Activated CD4-positive, alpha-beta memory T cell treated with anti-CD3 and anti-CD28 coated beads, Interleukin-2, amount 10 ng/mL, durations not matched to agents 7 days and 5 days (primary cell): ENCODE measurements around the gene SCAMP4. TPM values are rescaled to one million over a fixed set of nuclear protein-coding genes. Genes with fewer than 3 reads are reported as not detected.

Experiments
- CTCF ChIA-PET: fragments of 350-600 bp; sonication (Branson Sonifier 250); formaldehyde crosslinking; loops from one replicate; lab custom pipeline; 2021; ENCODE audit warnings: antibody characterized with exemption, inconsistent platforms; lab: Charles Lee
- POLR2A ChIA-PET: fragments of 350-600 bp; sonication (Branson Sonifier 250); formaldehyde crosslinking; loops from one replicate; lab custom pipeline; 2021; ENCODE audit warnings: antibody characterized with exemption; lab: Charles Lee
- DNase-seq: peaks from one replicate; pipeline ENCODE4 v3.0.0-alpha.2; 2020
- H3K27ac Mint-ChIP-seq: one replicate; pipeline ENCODE4 v1.8.0; 2021; ENCODE audit warnings: mild to moderate bottlenecking, mixed read lengths
- H3K27me3 Mint-ChIP-seq: one replicate; pipeline ENCODE4 v1.8.0; 2021; ENCODE audit warnings: mixed read lengths
- H3K36me3 Mint-ChIP-seq: one replicate; pipeline ENCODE4 v1.8.0; 2021; ENCODE audit warnings: low read depth, mixed read lengths
- H3K4me1 Mint-ChIP-seq: one replicate; pipeline ENCODE4 v1.8.0; 2021; ENCODE audit warnings: mixed read lengths
- H3K4me3 Mint-ChIP-seq: one replicate; pipeline ENCODE4 v1.8.0; 2021; ENCODE audit warnings: mild to moderate bottlenecking, mixed read lengths
- H3K9me3 Mint-ChIP-seq: one replicate; pipeline ENCODE4 v1.8.0; 2021; ENCODE audit warnings: mixed read lengths
- total RNA-seq, 2 experiments: library from RNA; stranded (reverse); gene quantifications; one replicate each; pipeline ENCODE4 v1.2.3, GENCODE V29; 2021

SCAMP4 gene
- total RNA-seq, 2 experiments from 2014 or later: 36.5 to 39.7 TPM

GRCh38 chr19:1911995-1912394 lies 6.8 kb downstream of the SCAMP4 start:
- H3K4me1 Mint-ChIP-seq: peaks cover 27% of the 10 kb centered on the region
- POLR2A ChIA-PET: no interaction called here
- no peaks in the 10 kb centered on the region for H3K9me3 Mint-ChIP-seq
- CTCF ChIA-PET: no interaction called here
- no peak for DNase-seq
- no peak overlapping the region for H3K27ac Mint-ChIP-seq
- H3K36me3 Mint-ChIP-seq: peaks cover 11% of the 10 kb centered on the region
- no peaks in the 10 kb centered on the region for H3K27me3 Mint-ChIP-seq
- no peak overlapping the region for H3K4me3 Mint-ChIP-seq

- ChIA-PET CTCF (no interaction called here), POLR2A (no interaction called here)
- no peak overlapping the region for H3K27ac Mint-ChIP-seq
- DNase-seq: no peak
- H3K4me3 Mint-ChIP-seq: no peak overlapping the region
- H3K9me3 Mint-ChIP-seq: no peaks in the 10 kb centered on the region
- H3K27me3 Mint-ChIP-seq: no peaks in the 10 kb centered on the region
- H3K4me1 Mint-ChIP-seq: peaks cover 23% of the 10 kb centered on the region
- H3K36me3 Mint-ChIP-seq: peaks cover 14% of the 10 kb centered on the region
Observed at GRCh38 chr19:1912760-1913505, 7.7 kb downstream of the SCAMP4 start.

GRCh38 chr19:1913781-1914577 lies 8.8 kb downstream of the SCAMP4 start:
- CTCF ChIA-PET: no interaction called here
- peaks cover 19% of the 10 kb centered on the region for H3K36me3 Mint-ChIP-seq
- peaks cover 18% of the 10 kb centered on the region for H3K4me1 Mint-ChIP-seq
- no peaks in the 10 kb centered on the region for H3K27me3 Mint-ChIP-seq
- no peak for DNase-seq
- H3K27ac Mint-ChIP-seq: no peak overlapping the region
- no peak overlapping the region for H3K4me3 Mint-ChIP-seq
- POLR2A ChIA-PET: interaction anchor here (2.2 kb wide), 1 partner anchor 17 kb away, joined by 7 read pairs; no protein-coding TSS in a partner anchor
- H3K9me3 Mint-ChIP-seq: no peaks in the 10 kb centered on the region

GRCh38 chr19:1914826-1915341 lies 9.7 kb downstream of the SCAMP4 start:
- Mint-ChIP-seq H3K4me1 (peaks cover 11% of the 10 kb centered on the region), H3K4me3 (no peak overlapping the region), H3K9me3 (no peaks in the 10 kb centered on the region), H3K27me3 (no peaks in the 10 kb centered on the region), H3K27ac (no peak overlapping the region), H3K36me3 (peaks cover 19% of the 10 kb centered on the region)
- ChIA-PET CTCF (interaction anchor here (0.6 kb wide), 1 partner anchor 30 kb away, joined by 4 read pairs; no protein-coding TSS in a partner anchor), POLR2A (interaction anchor here (2.2 kb wide), 1 partner anchor 18 kb away, joined by 7 read pairs; no protein-coding TSS in a partner anchor)
- no peak for DNase-seq

GRCh38 chr19:1917146-1917545 lies 11.9 kb downstream of the SCAMP4 start:
- Mint-ChIP-seq H3K9me3 (no peaks in the 10 kb centered on the region), H3K4me3 (no peak overlapping the region), H3K4me1 (peaks cover 19% of the 10 kb centered on the region), H3K27ac (no peak overlapping the region), H3K36me3 (peaks cover 24% of the 10 kb centered on the region), H3K27me3 (no peaks in the 10 kb centered on the region)
- DNase-seq: no peak
- POLR2A ChIA-PET: interaction anchor here (1.5 kb wide), 1 partner anchor 10 kb away, joined by 5 read pairs; no protein-coding TSS in a partner anchor
- CTCF ChIA-PET: interaction anchor here (1.3 to 1.7 kb wide), 2 partner anchors 11 to 64 kb away, joined by 4 to 5 read pairs; no protein-coding TSS in a partner anchor

GRCh38 chr19:1917926-1918325 lies 12.7 kb downstream of the SCAMP4 start:
- H3K27me3 Mint-ChIP-seq: no peaks in the 10 kb centered on the region
- H3K4me1 Mint-ChIP-seq: peaks cover 27% of the 10 kb centered on the region
- H3K4me3 Mint-ChIP-seq: no peak overlapping the region
- no peak overlapping the region for H3K27ac Mint-ChIP-seq
- POLR2A ChIA-PET: interaction anchor here (0.6 kb wide), 1 partner anchor 12 kb away, joined by 3 read pairs; no protein-coding TSS in a partner anchor
- no peaks in the 10 kb centered on the region for H3K9me3 Mint-ChIP-seq
- CTCF ChIA-PET: interaction anchor here (0.6 kb wide), 1 partner anchor 225 kb away, joined by 5 read pairs; no protein-coding TSS in a partner anchor
- DNase-seq: no peak
- H3K36me3 Mint-ChIP-seq: peaks cover 26% of the 10 kb centered on the region

- no peak for DNase-seq
- Mint-ChIP-seq H3K36me3 (peaks cover 22% of the 10 kb centered on the region), H3K27ac (no peak overlapping the region), H3K27me3 (no peaks in the 10 kb centered on the region), H3K4me3 (no peak overlapping the region), H3K4me1 (peaks cover 35% of the 10 kb centered on the region), H3K9me3 (no peaks in the 10 kb centered on the region)
- POLR2A ChIA-PET: no interaction called here
- CTCF ChIA-PET: no interaction called here
Observed at GRCh38 chr19:1918975-1919374, 13.8 kb downstream of the SCAMP4 start.

GRCh38 chr19:1920644-1921043 lies 15.4 kb downstream of the SCAMP4 start:
- ChIA-PET CTCF (no interaction called here), POLR2A (no interaction called here)
- H3K27ac Mint-ChIP-seq: no peak overlapping the region
- H3K4me1 Mint-ChIP-seq: peaks cover 41% of the 10 kb centered on the region
- no peak for DNase-seq
- H3K4me3 Mint-ChIP-seq: no peak overlapping the region
- no peaks in the 10 kb centered on the region for H3K27me3 Mint-ChIP-seq
- H3K36me3 Mint-ChIP-seq: peaks cover 26% of the 10 kb centered on the region
- no peaks in the 10 kb centered on the region for H3K9me3 Mint-ChIP-seq

- Mint-ChIP-seq H3K4me3 (no peak overlapping the region), H3K9me3 (no peaks in the 10 kb centered on the region), H3K4me1 (peaks cover 41% of the 10 kb centered on the region), H3K27me3 (no peaks in the 10 kb centered on the region), H3K36me3 (peaks cover 26% of the 10 kb centered on the region), H3K27ac (peak overlapping the region; percentile 90)
- DNase-seq: no peak
- ChIA-PET CTCF (no interaction called here), POLR2A (interaction anchor here (1.3 to 3.0 kb wide), 3 partner anchors 11 to 24 kb away, joined by 4 to 19 read pairs (median 9); partner anchors contain the start of genes ADAT3 and SCAMP4)
Observed at GRCh38 chr19:1921326-1921725, 16.1 kb downstream of the SCAMP4 start.

GRCh38 chr19:1921825-1922224 lies 16.6 kb downstream of the SCAMP4 start:
- peak; percentile 68 for DNase-seq
- CTCF ChIA-PET: no interaction called here

GRCh38 chr19:1922803-1923202 lies 17.6 kb downstream of the SCAMP4 start:
- peak overlapping the region; percentile 90 for H3K27ac Mint-ChIP-seq
- POLR2A ChIA-PET: interaction anchor here (0.7 to 3.0 kb wide), 8 partner anchors 13 to 84 kb away, joined by 3 to 19 read pairs (median 4); partner anchors contain the start of genes ABHD17A, ADAT3 and SCAMP4
- peaks cover 3% of the 10 kb centered on the region for H3K9me3 Mint-ChIP-seq

More at GRCh38 chr19:1921825-1922224, 16.6 kb downstream of the SCAMP4 start:
- H3K4me1 Mint-ChIP-seq: peaks cover 41% of the 10 kb centered on the region
- POLR2A ChIA-PET: interaction anchor here (1.0 to 3.0 kb wide), 4 partner anchors 12 to 26 kb away, joined by 4 to 19 read pairs (median 6); partner anchors contain the start of genes ADAT3 and SCAMP4
- H3K27ac Mint-ChIP-seq: peak overlapping the region; percentile 90
- no peaks in the 10 kb centered on the region for H3K27me3 Mint-ChIP-seq
- H3K4me3 Mint-ChIP-seq: no peak overlapping the region
- H3K9me3 Mint-ChIP-seq: no peaks in the 10 kb centered on the region
- H3K36me3 Mint-ChIP-seq: peaks cover 26% of the 10 kb centered on the region

GRCh38 chr19:1923319-1923718 lies 18.1 kb downstream of the SCAMP4 start:
- Mint-ChIP-seq H3K4me1 (peaks cover 54% of the 10 kb centered on the region), H3K27ac (peak overlapping the region; percentile 90), H3K36me3 (peaks cover 25% of the 10 kb centered on the region), H3K27me3 (no peaks in the 10 kb centered on the region), H3K4me3 (no peak overlapping the region), H3K9me3 (peaks cover 5% of the 10 kb centered on the region)
- CTCF ChIA-PET: interaction anchor here (0.5 to 2.0 kb wide), 12 partner anchors 10 to 1413 kb away, joined by 3 to 14 read pairs (median 4); partner anchors contain the start of genes ADAT3 and SCAMP4
- POLR2A ChIA-PET: interaction anchor here (0.7 to 3.0 kb wide), 9 partner anchors 18 to 160 kb away, joined by 3 to 19 read pairs (median 4); partner anchors contain the start of genes ABHD17A, ADAT3 and SCAMP4
- peak; percentile 76 for DNase-seq

More at GRCh38 chr19:1922803-1923202, 17.6 kb downstream of the SCAMP4 start:
- DNase-seq: no peak
- Mint-ChIP-seq H3K36me3 (peaks cover 27% of the 10 kb centered on the region), H3K4me1 (peaks cover 49% of the 10 kb centered on the region), H3K4me3 (no peak overlapping the region), H3K27me3 (no peaks in the 10 kb centered on the region)
- CTCF ChIA-PET: interaction anchor here (0.6 to 2.0 kb wide), 8 partner anchors 18 to 1412 kb away, joined by 3 to 14 read pairs (median 4); no protein-coding TSS in a partner anchor
